GM12865 (cell line): ENCODE measurements around the gene TRHDE.

Experiments used
- DNase-seq: peaks from one replicate; pipeline ENCODE4 v3.0.0; 2010; ENCODE audit warnings: low read depth
- H3K4me3 ChIP-seq: 2 replicates; pipeline ENCODE4 v1.5.1; 2011; ENCODE audit warnings: mild to moderate bottlenecking, low read depth, low read length, control low read depth
- TF ChIP-seq, protein P1 (sequence below): IDR thresholded peaks from 2 replicates; pipeline ENCODE4 v1.5.1; 2011; ENCODE audit warnings: low read length, control low read depth, low read depth, inconsistent platforms; ENCODE audit not compliant: insufficient read depth; ENCODE audit errors: missing control alignments

TRHDE gene

DNA sequence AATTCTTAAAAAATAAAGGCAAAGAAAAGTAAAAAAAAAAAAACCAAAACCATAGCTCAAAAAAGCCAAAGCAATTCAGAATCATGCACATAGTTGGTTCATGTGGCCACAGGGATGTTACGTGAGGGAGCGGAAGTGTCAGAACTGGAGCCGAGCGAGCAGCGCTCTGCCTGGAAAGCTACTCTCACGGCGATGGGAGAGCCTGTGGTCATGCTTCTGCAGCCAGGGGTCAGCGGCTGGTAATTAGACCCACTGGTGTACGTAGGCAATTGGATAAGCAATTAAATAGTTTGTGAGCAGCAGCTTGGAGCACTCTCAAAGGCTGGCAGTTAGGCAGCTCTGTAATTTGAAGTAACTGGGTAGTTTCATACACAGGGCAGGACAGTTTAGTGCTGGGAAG is 58.1 kb downstream of the TRHDE start:
- DNase-seq = no peak
- TF ChIP-seq, protein P1, sequence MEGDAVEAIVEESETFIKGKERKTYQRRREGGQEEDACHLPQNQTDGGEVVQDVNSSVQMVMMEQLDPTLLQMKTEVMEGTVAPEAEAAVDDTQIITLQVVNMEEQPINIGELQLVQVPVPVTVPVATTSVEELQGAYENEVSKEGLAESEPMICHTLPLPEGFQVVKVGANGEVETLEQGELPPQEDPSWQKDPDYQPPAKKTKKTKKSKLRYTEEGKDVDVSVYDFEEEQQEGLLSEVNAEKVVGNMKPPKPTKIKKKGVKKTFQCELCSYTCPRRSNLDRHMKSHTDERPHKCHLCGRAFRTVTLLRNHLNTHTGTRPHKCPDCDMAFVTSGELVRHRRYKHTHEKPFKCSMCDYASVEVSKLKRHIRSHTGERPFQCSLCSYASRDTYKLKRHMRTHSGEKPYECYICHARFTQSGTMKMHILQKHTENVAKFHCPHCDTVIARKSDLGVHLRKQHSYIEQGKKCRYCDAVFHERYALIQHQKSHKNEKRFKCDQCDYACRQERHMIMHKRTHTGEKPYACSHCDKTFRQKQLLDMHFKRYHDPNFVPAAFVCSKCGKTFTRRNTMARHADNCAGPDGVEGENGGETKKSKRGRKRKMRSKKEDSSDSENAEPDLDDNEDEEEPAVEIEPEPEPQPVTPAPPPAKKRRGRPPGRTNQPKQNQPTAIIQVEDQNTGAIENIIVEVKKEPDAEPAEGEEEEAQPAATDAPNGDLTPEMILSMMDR = no peak
- no peak overlapping the region for H3K4me3 ChIP-seq

DNA sequence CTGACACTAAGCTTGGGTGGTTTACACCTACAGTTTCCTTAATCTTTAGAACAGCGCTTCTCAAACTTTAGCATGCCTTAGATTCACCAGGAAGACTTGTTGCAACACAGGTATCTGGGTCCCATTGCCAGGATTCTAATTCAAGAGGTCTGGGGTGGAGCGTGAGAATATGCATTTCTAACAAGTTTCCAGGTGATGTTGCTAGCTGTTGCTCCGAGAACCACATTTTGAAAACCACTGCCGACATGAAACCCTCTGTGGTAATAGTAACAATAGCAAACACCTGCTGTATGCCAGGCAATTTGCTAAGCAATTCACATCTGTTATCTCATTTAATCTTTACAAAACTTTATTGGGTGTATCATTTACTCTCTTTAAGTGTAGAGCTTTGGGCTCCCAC is 58.6 kb downstream of the TRHDE start:
- peak; percentile 16 for DNase-seq
- TF ChIP-seq, protein P1 = no peak
- H3K4me3 ChIP-seq = no peak overlapping the region

DNA sequence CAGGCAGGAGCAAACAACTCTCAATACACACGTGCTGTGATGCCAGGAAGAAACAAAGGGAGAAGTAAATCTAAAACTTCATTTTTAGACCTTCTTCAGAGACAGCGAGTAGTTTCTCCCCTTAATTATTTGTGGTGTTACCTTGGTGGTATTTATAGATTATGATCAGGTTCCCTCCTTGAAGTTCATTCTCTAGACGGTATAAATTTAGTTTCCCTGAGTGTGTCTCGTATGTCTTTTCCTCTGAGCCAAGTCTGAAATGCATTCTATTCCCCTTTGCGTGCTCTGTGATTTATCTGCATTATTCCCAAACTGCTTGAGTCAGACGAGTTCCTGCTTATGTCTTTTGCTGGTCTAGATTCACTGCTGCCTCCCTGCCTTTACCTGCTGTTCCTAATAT is 65.2 kb downstream of the TRHDE start:
- TF ChIP-seq, protein P1 = no peak
- H3K4me3 ChIP-seq = no peak overlapping the region
- DNase-seq = no peak

DNA sequence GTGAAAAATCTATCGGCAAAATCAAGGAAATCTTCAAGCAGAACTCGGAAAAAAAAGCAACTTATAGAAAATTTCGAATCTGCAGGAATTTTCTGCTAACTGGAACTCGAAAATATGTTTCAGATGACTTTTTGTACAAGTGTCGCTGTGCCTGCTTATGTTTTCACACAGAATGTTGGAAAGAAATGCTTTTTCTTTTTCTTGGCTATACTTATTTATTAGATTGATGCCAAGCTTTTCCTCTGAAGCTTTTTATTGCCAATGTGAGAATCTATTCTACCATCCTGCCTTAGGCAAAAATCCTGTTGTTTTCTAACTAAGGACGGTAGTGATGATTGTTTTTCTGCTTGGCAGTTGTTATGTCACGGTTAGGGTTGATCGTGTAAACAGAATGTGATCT is 65.8 kb downstream of the TRHDE start:
- TF ChIP-seq, protein P1 = no peak
- no peak for DNase-seq
- no peak overlapping the region for H3K4me3 ChIP-seq

DNA sequence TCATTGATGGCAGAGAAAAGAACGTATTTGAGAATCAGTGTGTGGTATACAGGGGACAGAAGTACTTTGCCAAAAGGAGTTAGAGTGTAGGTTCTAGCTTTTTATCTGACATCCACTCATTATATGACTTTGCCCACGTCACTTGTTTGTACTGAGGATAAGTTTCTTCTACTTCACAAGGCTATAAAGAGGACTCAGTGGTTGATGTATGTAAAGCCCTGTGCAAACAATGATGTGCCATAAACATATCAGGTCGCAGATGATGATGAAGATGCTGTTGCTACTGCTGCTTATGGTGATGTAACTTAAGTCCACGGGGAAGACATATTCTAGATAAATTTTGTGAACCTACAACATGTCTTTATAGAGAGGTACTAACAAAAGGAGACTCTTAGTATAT is 66.3 kb downstream of the TRHDE start:
- no peak for DNase-seq
- TF ChIP-seq, protein P1 = no peak
- no peak overlapping the region for H3K4me3 ChIP-seq

DNA sequence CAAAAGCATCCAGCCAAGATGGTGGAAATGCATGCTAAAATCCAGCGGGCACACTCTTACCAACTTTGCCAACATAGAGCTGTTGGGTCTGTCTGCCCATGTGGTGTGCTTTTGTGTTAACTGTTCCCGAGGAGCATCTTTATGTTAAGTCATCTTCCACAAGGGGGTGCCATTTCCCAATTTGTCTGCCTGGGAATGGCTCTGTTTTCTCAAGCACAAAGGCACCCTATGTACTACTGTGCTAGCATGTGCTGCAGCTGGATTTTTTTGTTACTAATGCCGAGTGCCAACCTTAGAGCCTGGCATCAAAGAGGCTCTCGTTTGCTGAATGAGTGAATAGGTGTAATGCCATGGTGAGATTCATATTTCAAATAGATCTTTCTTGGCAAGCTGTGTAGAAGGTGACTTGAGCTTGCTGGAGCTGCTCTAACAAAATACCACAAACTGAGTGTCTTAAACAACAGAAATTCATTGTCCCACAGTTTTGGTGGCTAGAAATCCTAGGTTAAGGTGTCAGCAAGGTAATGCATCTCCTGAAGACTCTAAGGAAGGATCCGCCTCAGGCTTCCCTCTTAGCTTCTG is 74.3 kb downstream of the TRHDE start:
- TF ChIP-seq, protein P1 = peak; percentile 62
- peak; percentile 71 for DNase-seq
- no peak overlapping the region for H3K4me3 ChIP-seq

DNA sequence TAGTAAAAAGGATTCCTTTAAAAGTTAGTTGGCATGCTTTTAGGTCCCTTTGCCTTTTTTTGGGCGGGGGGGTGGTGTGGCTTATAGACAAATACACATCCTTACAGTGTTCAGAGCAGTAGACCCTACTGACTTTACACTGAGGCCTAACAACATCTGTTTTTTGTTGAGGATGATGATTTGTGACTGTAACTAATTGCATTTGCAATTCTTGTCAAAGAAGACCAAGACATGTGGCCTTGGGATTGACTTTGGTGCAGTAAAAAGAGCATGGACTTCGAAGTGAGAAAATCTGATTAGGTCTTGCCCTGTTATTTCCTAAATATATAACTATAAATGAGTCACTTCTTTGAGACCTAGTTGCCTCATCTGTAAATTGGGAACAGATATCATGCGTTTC is 77.3 kb downstream of the TRHDE start:
- TF ChIP-seq, protein P1 = no peak
- DNase-seq = no peak
- no peak overlapping the region for H3K4me3 ChIP-seq
